GM18505 (cell line): ENCODE measurements around the gene RAB37.
A peak's percentile ranks its signal among the peaks of the same experiment; 100 is the strongest.

Experiments
- ATAC-seq: cut with Tn5 transposase; IDR thresholded peaks from one replicate; pipeline ENCODE4 v1.9.1; 2021; ENCODE audit not compliant: unreplicated experiment
- POLR2A ChIP-seq: IDR thresholded peaks from 4 replicates; pipeline ENCODE4 v1.6.1; 2011; ENCODE audit warnings: borderline replicate concordance; ENCODE audit not compliant: insufficient read depth, insufficient read length; ENCODE audit errors: extremely low read depth

Gene RAB37

DNA sequence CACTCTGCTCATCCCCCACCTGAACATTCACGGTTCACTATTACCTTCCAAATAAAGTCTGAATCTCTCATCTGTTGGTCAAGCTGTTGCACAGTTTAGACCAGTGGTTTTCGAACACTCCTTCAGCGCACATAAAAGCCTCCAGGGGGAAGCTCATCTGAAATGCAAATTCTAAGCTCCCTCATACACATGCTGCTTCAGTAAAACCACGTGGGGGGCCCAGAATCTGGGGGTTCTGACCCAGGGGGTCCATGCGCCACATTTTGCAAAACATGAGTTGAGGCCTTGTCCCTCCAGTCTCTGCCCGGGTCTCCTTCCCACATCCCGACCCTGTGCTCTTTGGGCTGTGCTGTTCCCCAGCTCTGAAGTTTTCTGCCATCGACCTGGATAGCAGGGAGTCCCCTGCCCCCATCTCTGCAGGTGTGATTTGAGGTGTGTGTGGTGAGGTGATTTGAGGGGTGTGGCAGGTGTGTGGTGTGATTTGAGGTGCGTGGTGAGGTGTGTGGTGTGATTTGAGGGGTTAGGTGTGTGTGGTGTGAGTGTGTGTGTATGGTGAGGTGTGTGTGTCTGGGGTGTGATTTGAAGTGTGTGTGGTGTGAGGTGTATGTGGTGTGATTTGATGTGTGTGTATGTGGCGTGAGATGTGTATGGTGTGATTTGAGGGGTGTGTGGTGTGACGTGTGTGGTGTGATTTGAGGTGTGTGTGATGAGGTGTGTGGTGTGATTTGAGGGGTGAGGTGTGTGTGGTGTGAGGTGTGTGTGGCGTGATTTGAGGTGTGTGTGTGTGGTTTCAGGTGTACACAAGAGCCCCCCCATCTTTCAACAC lies 4.8 kb upstream of the RAB37 start:
- no peak for ATAC-seq

DNA sequence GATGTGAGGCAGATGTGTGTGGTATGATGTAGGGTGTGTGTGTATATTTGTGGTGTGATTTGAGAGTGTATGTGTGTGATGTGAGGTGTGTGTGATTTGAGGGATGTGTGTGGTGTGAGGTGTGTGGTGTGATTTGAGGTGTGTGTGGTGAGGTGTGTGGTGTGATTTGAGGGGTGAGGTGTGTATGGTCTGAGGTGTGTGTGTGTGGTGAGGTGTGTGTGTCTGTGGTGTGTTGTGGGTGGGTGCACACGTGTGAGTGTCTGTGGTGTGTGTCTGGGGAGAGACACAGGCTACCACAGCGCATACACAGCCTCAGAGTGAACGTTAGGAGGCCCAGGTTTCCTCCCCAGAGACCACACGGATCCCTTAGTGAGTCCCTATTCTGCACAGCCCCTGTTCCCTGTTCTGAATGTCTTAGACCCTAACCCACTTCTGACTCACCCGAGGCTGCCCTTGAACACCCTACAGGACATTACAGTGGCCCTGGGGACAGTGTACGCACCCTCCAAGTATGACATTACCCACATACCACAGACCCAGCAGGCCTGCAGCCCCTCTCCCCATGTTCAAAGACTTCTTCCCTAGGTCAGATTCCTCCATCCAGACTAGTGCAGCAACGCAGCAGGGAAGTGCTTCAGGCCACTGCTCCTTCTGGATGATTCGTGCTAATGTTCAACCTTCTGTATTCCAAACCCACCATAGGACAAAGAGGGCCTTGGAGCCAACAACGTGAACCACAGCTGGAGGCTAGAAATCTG lies 3.5 kb upstream of the RAB37 start:
- ATAC-seq, result no peak
- no peak for TF ChIP-seq POLR2A

More for the DNA sequence above, 4.8 kb upstream of the RAB37 start:
- no peak for TF ChIP-seq POLR2A

DNA sequence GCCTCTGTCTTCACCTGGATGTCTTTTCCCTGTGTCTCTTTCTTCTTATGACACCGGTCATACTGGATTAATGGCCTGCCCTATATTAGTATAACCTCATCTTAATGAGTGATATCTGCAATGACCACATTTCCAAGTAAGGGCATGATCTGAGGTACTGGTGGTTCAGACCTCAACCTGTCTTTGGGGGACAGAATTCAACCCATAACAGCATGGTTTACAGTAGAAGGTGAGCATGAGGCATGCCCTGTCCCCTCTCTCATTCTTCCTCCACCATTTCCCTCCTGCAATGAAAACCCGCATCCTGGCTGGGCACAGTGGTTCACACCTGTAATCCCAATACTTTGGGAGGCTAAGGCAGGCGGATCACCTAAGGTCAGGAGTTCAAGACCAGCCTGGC lies 2.8 kb upstream of the RAB37 start:
- ATAC-seq, result no peak
- no peak for TF ChIP-seq POLR2A

DNA sequence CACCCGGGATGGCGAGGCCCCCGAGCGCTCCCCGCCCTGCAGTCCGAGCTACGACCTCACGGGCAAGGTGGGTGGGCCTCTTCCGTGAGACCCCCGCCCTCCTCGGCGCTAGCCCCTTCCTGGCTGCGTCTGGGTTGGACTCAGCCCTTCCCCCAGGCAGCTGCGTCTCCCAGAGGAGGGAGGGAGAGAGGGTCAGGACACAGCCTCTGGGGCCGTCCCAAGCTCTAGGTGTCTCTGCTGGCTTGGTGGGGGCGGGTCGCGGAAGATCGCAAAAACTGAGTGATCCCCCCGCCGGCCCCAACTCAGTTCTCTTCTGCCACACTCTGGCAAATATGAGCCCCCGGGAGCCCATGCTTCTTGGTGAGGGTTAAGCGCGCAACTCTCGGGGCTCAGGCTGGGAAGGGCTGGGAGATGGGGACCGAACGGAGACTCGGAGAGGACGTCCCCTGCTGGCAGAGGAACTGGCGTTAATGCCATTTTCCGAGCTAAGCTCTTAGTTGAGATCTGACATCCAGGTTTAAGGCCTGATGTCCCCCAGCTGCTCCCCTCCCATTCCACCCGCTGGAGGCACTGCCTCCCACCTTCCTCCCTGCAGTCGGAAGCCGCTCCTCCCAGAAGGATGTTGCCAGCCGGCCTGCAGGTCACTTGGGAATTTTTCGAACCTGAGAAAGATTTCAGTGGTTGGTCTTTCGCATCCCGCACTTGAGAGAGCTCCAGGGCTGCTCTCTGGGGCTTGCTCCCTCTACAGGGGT lies 419 bp downstream of the RAB37 start:
- TF ChIP-seq POLR2A, result no peak
- no peak for ATAC-seq

DNA sequence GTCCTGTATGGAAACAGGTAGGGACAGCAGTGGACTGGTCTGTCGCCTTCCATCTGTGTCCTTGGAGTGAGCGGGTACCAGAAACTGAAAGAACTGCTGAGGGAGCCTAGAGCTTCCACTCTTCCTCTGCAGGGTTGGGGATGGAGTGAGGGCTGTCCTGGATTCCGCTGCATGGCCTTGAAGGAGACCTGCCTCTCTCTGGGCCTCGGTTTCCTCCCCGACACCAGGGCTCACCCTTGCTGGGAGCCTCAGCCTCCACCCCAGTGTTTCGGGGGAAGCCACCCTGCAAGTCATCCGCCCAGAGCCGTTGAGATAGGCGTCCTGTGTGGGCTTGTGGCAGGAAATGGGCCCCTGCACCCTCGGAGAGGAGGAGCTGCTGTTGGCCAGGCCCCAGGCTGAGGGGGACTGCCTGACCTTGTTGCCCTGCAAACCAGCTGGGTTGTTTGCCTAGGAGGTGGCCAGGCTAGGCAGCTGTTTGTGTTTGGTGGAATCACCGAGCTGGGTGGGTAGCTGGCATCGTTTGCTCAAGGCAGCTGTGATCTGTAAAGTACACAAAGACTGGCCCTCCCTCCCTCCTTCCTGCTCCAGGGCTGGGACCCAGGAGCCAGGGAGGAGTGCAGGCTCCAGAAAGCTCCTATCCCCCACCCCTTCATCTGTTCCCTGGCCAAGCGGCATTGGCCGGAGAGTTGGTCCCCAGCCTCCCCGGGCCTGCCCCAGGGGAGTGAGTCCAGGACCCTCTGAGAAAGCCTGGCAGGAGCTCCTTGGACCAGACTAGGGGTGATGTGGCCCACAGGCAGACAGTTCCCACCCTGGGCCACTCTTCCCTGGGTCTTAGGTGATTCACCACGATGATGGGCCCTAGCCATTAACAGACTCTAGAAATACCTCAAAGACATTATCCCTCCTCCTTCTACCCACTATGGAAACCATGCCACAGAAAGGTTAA lies 1.3 kb downstream of the RAB37 start:
- TF ChIP-seq POLR2A, result peak; percentile 67
- no peak for ATAC-seq

DNA sequence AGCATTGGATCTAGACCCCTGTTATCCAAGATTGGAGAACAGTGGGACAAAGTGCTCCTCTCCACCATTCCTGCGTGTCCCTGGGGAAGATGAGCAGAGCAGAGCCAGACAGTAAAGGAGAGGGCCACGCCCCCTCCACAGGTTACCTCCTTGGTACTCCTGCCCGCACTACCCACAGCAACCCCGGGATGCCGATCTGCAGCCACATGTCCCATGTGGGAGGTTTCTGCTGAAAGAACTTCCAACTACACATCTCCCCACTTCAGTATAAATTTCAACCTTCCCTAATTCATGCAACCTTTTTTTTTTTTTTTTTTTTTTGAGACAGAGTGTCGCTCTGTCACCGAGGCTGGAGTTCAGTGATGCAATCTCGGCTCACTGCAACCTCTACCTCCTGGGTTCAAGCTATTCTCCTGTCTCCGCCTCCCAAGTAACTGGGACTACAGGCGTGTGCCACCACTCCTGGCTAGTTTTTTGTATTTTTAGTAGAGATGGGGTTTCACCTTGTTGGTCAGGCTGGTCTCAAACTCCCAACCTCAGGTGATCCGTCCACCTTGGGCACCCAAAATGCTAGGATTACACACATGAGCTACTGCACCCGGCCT lies 2.3 kb downstream of the RAB37 start:
- TF ChIP-seq POLR2A, result no peak

DNA sequence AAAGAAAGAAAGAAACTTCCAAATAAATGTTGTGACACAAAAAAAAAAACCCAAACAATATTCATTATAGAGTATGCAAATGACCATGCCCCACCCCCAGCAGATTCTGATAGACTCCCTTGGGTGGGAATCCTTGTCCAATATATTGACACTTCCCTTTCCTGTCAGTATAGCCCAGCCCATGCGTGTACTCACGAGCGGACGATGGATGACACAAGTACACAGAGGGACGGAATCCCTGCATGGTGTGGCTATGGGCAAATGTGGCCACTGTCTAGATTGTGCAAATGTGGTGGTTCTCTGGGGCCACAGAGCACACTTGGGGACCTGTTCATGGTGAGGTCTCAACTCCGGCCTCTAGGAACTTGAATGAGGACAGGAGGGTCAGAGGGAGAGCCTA lies 3.1 kb downstream of the RAB37 start:
- no peak for TF ChIP-seq POLR2A
- ATAC-seq, result no peak

More for the DNA sequence above, 2.3 kb downstream of the RAB37 start:
- no peak for ATAC-seq

DNA sequence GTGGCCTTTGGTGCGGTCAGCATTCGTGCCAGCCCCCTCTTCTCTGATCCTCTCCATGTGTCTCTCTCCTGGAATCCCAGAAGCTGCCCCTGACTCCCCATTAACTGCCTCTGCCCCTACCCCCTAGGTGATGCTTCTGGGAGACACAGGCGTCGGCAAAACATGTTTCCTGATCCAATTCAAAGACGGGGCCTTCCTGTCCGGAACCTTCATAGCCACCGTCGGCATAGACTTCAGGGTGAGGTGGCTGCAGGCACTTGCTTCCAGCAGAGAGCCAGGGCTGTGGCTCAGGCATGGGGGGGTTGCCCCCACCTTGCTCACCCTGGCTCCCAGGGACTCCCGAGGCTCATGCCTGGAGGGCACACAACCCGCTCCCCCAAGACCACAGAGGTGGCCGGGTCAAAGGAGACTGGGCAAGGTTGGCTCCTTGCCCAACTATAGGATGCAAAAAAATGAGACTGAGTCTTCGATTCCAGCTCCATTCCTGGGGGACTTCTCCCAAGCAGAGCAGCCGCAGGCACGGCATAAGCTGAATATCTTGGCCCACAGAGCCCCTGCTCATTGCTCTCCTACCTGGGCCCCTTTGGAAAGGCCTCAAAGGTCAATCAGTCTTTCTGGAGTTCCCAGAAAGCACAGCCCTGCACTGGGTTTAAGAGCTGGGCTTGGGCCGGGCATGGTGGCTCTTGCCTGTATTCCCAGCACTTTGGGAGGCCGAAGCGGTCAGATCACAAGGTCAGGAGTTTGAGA lies 3.8 kb downstream of the RAB37 start:
- no peak for ATAC-seq
- TF ChIP-seq POLR2A, result no peak

DNA sequence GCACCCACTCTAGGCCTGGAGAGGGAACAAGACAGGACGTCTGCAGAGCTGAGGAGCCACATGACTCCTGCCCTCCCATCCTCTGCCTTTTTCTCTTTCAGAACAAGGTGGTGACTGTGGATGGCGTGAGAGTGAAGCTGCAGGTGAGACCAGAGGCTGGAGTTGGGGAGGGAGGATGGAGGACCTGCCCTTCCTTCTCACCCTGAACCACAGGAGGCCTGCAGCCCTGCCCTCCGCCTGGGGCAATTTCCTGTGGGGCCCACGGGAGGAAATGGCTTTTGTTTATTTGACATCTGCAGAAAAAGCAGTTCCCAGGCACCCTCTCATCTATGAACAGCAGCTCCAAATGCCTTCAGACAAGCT lies 5.1 kb downstream of the RAB37 start:
- ATAC-seq, result no peak
- TF ChIP-seq POLR2A, result peak; percentile 42

DNA sequence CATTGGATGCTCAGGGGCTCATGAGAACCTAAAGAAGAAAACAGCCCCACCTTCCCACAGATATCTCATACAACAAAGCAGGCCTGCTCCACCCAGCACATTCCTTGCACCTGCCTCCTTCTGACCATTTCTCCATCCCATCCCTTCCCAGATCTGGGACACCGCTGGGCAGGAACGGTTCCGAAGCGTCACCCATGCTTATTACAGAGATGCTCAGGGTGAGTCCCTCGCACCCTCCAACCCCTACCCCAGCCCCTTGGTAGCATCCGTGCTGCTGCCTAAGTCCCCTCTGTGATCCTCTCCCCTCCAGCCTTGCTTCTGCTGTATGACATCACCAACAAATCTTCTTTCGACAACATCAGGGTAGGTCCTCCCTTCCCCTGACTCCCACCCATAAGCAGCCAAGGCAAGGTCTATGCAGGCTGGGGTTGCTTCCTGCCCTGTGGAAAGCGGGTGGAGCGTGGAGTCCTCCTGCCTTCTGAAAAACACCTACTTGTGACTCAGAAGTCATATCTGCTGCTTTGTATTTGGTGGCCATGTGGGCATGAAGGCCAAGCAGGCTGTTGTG lies 6.0 kb downstream of the RAB37 start:
- TF ChIP-seq POLR2A, result no peak
- ATAC-seq, result no peak

DNA sequence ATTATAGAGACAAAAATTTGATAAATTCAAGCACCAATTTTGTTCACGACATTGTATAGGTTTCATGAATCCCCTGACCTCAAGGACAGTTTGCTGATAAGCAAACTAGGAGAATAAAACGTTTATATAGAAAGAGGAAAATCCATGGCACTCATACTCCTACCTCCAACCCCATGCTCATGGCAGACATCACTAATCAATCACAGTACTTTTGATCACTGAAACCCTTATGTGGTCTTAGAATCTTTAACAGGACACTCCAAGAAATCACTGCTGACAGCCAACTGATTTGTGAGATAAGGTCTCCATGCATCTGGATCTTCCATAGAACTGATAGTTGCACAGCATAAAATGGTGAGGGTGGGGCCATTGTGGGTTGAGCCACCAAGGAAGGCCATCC lies 6.7 kb downstream of the RAB37 start:
- TF ChIP-seq POLR2A, result no peak
- no peak for ATAC-seq
